Thyroid gland (tissue), 4 donors: Measurements from ENCODE around the gene MS4A12.

Experiments used
- POLR2A ChIP-seq, 2 donors: fragments of 450-650 bp; IDR thresholded peaks; one replicate each; pipeline ENCODE4 v1.6.1; 2017; ENCODE audit warnings: antibody characterized with exemption in 2 of 2, mild to moderate bottlenecking in 2 of 2, moderate library complexity in 1 of 2
- TF ChIP-seq, protein P1 (sequence below), 6 experiments: fragments of 200-600 bp in 3 of 6; fragments of 450-650 bp in 3 of 6; sonication (generic) in 3 of 6; IDR thresholded peaks; one replicate each; pipeline ENCODE4 v1.5.1; 2016 to 2019; ENCODE audit warnings: antibody characterized with exemption in 6 of 6, mild to moderate bottlenecking in 2 of 6, inconsistent platforms in 1 of 6, moderate library complexity in 1 of 6

DNA sequence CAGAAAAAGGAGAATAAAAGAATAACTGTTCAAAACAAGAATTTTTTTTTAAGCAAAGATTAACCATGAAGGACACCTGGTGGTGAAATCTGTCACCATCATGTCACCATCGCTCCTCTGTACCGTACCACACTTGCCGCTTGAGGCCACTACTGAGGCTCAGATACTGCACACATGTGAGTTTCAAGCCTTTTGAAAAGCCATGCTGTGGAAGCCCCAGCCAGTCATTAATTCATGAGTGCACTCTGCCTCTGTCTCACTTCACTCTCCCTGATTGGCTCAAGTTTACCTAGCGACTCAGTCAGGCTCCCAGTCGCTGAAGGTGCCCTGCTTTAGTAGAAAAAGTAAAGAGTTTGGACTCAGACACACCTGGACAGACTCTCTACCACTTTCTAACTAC lies 6.6 kb upstream of the MS4A12 start:
- TF ChIP-seq, protein P1, sequence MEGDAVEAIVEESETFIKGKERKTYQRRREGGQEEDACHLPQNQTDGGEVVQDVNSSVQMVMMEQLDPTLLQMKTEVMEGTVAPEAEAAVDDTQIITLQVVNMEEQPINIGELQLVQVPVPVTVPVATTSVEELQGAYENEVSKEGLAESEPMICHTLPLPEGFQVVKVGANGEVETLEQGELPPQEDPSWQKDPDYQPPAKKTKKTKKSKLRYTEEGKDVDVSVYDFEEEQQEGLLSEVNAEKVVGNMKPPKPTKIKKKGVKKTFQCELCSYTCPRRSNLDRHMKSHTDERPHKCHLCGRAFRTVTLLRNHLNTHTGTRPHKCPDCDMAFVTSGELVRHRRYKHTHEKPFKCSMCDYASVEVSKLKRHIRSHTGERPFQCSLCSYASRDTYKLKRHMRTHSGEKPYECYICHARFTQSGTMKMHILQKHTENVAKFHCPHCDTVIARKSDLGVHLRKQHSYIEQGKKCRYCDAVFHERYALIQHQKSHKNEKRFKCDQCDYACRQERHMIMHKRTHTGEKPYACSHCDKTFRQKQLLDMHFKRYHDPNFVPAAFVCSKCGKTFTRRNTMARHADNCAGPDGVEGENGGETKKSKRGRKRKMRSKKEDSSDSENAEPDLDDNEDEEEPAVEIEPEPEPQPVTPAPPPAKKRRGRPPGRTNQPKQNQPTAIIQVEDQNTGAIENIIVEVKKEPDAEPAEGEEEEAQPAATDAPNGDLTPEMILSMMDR (IDR thresholded peaks at IDR 0.05) = peak in 2 of 6 experiments; percentile 18 to 27
- no peak for TF ChIP-seq POLR2A (IDR thresholded peaks at IDR 0.05)
